22Rv1 (cell line): ENCODE data around the gene SPIN4.

Experiments
- ZFX ChIP-seq: fragments of 450-650 bp; IDR thresholded peaks from 2 replicates; pipeline ENCODE4 v1.6.1; 2017; ENCODE audit warnings: antibody characterized with exemption, borderline replicate concordance
- TF ChIP-seq, protein P1 (sequence below): fragments of 450-650 bp; IDR thresholded peaks from 2 replicates; pipeline ENCODE4 v1.5.1; 2017; ENCODE audit warnings: mild to moderate bottlenecking

DNA sequence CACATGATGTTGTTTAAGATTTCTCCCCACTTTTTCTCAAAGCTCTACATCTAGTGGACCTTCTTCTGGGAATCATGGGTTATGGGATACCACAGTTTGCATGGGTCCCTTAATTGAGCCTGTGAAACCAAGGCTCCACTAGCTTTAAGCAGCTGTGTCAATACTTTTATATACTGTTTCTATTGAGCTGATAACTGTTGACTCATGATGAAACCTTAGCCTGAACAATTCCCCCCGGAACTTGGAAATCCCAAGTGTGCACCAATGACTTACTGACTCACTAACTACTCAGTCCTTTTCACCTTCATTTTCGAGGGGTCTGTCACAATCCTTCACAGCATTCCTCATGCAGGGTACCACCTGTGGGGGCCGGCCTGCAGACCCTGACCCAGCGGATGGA is 12.7 kb upstream of the SPIN4 start:
- TF ChIP-seq, protein P1, sequence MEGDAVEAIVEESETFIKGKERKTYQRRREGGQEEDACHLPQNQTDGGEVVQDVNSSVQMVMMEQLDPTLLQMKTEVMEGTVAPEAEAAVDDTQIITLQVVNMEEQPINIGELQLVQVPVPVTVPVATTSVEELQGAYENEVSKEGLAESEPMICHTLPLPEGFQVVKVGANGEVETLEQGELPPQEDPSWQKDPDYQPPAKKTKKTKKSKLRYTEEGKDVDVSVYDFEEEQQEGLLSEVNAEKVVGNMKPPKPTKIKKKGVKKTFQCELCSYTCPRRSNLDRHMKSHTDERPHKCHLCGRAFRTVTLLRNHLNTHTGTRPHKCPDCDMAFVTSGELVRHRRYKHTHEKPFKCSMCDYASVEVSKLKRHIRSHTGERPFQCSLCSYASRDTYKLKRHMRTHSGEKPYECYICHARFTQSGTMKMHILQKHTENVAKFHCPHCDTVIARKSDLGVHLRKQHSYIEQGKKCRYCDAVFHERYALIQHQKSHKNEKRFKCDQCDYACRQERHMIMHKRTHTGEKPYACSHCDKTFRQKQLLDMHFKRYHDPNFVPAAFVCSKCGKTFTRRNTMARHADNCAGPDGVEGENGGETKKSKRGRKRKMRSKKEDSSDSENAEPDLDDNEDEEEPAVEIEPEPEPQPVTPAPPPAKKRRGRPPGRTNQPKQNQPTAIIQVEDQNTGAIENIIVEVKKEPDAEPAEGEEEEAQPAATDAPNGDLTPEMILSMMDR = no peak
- no peak for TF ChIP-seq ZFX
